MM.1S (cell line): ENCODE measurements around the gene ZNF398.

Source experiments
- DNase-seq: peaks from one replicate; pipeline ENCODE4 v3.0.0-alpha.2; 2015
- H2AFZ ChIP-seq: fragments of 300-600 bp; sonication (generic); 2 replicates; pipeline ENCODE4 v1.6.0; 2016; ENCODE audit warnings: antibody characterized with exemption, low read length
- H3F3A ChIP-seq: fragments of 300-600 bp; sonication (generic); 2 replicates; pipeline ENCODE4 v1.6.1; 2016; ENCODE audit warnings: mild to moderate bottlenecking, antibody characterized with exemption, low read length, moderate library complexity, mixed read lengths; ENCODE audit not compliant: insufficient read depth
- H3K27ac ChIP-seq: fragments of 300-600 bp; sonication (generic); 2 replicates; pipeline ENCODE4 v1.5.1; 2016; ENCODE audit warnings: mild to moderate bottlenecking, low read length
- H3K27me3 ChIP-seq: fragments of 300-600 bp; sonication (generic); replicated peaks from 2 replicates; pipeline ENCODE4 v1.6.0; 2016; ENCODE audit warnings: low read length; ENCODE audit not compliant: insufficient read depth
- H3K36me3 ChIP-seq: fragments of 300-600 bp; sonication (generic); replicated peaks from 2 replicates; pipeline ENCODE4 v1.6.1; 2016; ENCODE audit warnings: mild to moderate bottlenecking, low read length, mixed read lengths; ENCODE audit not compliant: insufficient read depth
- H3K4me1 ChIP-seq: fragments of 300-600 bp; sonication (generic); 2 replicates; pipeline ENCODE4 v1.6.1; 2016; ENCODE audit warnings: low read length, mixed read lengths
- H3K4me2 ChIP-seq: fragments of 300-600 bp; sonication (generic); 2 replicates; pipeline ENCODE4 v1.6.0; 2016; ENCODE audit warnings: low read depth, low read length
- H3K4me3 ChIP-seq: fragments of 300-600 bp; sonication (generic); 2 replicates; pipeline ENCODE4 v1.5.1; 2016; ENCODE audit warnings: low read length, mixed read lengths
- H3K79me2 ChIP-seq: fragments of 300-600 bp; sonication (generic); 2 replicates; pipeline ENCODE4 v1.6.1; 2016; ENCODE audit warnings: mixed run types, low read length, mixed read lengths
- H3K9ac ChIP-seq: fragments of 300-600 bp; sonication (generic); 2 replicates; pipeline ENCODE4 v1.6.1; 2016; ENCODE audit warnings: low read length, mixed read lengths
- H3K9me2 ChIP-seq: fragments of 300-600 bp; sonication (generic); replicated peaks from 2 replicates; pipeline ENCODE4 v1.6.1; 2016; ENCODE audit warnings: mild to moderate bottlenecking, low read length, mixed read lengths; ENCODE audit not compliant: insufficient read depth
- H3K9me3 ChIP-seq: fragments of 300-600 bp; sonication (generic); replicated peaks from 2 replicates; pipeline ENCODE4 v1.6.1; 2016; ENCODE audit warnings: mild to moderate bottlenecking, low read length, mixed read lengths; ENCODE audit not compliant: insufficient read depth
- H4K20me1 ChIP-seq: fragments of 300-600 bp; sonication (generic); 2 replicates; pipeline ENCODE4 v1.6.1; 2016; ENCODE audit warnings: mild to moderate bottlenecking, low read length, moderate library complexity, mixed read lengths; ENCODE audit not compliant: insufficient read depth
- EZH2 ChIP-seq: fragments of 300-600 bp; sonication (generic); optimal IDR thresholded peaks from 2 replicates; pipeline ENCODE3; 2017; ENCODE audit warnings: low read depth, mild to moderate bottlenecking, antibody characterized with exemption, low read length, mixed read lengths
- EZH2phosphoT487 ChIP-seq: fragments of 300-600 bp; sonication (generic); IDR thresholded peaks from 2 replicates; pipeline ENCODE4 v1.6.1; 2018; ENCODE audit warnings: antibody characterized with exemption, low read length
- TF ChIP-seq, protein P1 (sequence below): fragments of 300-600 bp; sonication (generic); IDR thresholded peaks from 2 replicates; pipeline ENCODE4 v1.5.1; 2016; ENCODE audit warnings: antibody characterized with exemption, low read length, mixed read lengths

The ZNF398 gene

DNA sequence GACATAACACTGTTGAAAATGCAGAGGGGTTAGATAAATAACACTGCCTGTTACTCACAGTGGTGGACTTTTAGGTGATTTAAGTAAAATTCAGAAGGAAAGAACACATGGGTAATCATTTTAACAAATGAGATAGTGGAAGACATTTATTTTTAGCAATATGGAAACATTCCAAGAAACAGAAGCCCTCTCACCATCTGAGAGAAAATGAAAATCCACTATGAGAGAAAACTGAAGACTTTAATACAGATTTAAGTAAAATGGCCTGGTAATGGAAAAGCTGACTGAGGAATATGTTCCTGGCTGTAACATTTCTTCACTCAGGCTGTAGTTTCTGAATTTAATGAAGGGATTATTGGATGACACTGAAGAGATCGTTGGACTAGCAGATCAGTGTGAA is 44.6 kb upstream of the ZNF398 start:
- no peaks in the 10 kb centered on the region for H4K20me1 ChIP-seq
- H3F3A ChIP-seq: no peaks in the 10 kb centered on the region
- H2AFZ ChIP-seq: no peak overlapping the region
- H3K36me3 ChIP-seq: no peaks in the 10 kb centered on the region
- H3K4me3 ChIP-seq: no peak overlapping the region
- H3K9ac ChIP-seq: no peak overlapping the region
- no peaks in the 10 kb centered on the region for H3K9me3 ChIP-seq
- TF ChIP-seq, protein P1, sequence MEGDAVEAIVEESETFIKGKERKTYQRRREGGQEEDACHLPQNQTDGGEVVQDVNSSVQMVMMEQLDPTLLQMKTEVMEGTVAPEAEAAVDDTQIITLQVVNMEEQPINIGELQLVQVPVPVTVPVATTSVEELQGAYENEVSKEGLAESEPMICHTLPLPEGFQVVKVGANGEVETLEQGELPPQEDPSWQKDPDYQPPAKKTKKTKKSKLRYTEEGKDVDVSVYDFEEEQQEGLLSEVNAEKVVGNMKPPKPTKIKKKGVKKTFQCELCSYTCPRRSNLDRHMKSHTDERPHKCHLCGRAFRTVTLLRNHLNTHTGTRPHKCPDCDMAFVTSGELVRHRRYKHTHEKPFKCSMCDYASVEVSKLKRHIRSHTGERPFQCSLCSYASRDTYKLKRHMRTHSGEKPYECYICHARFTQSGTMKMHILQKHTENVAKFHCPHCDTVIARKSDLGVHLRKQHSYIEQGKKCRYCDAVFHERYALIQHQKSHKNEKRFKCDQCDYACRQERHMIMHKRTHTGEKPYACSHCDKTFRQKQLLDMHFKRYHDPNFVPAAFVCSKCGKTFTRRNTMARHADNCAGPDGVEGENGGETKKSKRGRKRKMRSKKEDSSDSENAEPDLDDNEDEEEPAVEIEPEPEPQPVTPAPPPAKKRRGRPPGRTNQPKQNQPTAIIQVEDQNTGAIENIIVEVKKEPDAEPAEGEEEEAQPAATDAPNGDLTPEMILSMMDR: no peak
- TF ChIP-seq EZH2phosphoT487: no peak
- no peak for TF ChIP-seq EZH2
- H3K79me2 ChIP-seq: no peaks in the 10 kb centered on the region
- H3K4me2 ChIP-seq: no peak overlapping the region
- H3K27ac ChIP-seq: no peak overlapping the region
- DNase-seq: no peak
- no peaks in the 10 kb centered on the region for H3K27me3 ChIP-seq
- no peaks in the 10 kb centered on the region for H3K4me1 ChIP-seq
- no peaks in the 10 kb centered on the region for H3K9me2 ChIP-seq

DNA sequence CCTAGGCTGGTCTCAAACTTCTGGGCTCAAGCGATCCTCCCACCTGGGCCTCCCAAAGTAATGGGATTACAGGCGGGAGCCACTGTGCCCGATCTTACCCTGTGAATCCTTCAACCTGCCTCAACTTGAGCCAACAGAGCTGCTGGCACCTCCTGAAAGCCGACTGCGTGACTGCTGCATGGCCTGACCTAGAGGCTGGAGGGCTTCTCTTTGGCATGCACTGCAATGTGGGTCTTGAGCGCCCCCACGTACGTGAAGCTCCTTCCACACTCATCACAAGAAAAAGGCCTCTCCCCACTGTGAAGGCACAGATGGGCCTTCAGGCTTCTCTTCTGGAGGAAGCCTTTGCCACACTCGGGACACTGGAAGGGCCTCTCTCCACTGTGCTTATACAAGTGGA is 43.8 kb upstream of the ZNF398 start:
- no peaks in the 10 kb centered on the region for H3F3A ChIP-seq
- H3K9me2 ChIP-seq: no peaks in the 10 kb centered on the region
- no peak overlapping the region for H3K27ac ChIP-seq
- no peak overlapping the region for H3K9ac ChIP-seq
- no peak overlapping the region for H2AFZ ChIP-seq
- no peaks in the 10 kb centered on the region for H3K27me3 ChIP-seq
- no peaks in the 10 kb centered on the region for H4K20me1 ChIP-seq
- H3K4me1 ChIP-seq: no peaks in the 10 kb centered on the region
- DNase-seq: no peak
- no peak overlapping the region for H3K4me2 ChIP-seq
- H3K9me3 ChIP-seq: no peaks in the 10 kb centered on the region
- H3K4me3 ChIP-seq: no peak overlapping the region
- TF ChIP-seq, protein P1: no peak
- no peak for TF ChIP-seq EZH2
- no peak for TF ChIP-seq EZH2phosphoT487
- H3K36me3 ChIP-seq: no peaks in the 10 kb centered on the region
- no peaks in the 10 kb centered on the region for H3K79me2 ChIP-seq

DNA sequence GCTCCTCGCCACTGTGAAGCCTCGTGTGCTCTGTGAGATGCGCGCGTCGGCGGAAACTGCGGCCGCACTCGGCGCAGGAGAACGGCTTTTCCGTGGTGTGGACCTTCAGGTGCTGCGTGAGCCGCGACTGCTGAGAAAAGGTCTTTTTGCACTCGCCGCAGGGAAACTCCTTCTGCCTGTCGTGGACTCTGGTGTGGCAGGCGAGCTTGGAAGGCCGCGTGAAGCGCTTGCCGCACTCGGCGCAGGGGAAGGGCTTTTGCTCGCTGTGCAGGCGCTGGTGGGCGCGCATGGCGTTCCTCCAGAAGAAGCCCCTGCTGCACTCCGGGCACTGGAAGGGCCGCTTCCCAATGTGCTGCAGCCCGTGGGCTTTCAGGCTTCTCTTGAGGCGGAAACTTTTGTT is 43.0 kb upstream of the ZNF398 start:
- no peaks in the 10 kb centered on the region for H3K9me2 ChIP-seq
- no peak overlapping the region for H3K4me3 ChIP-seq
- no peak overlapping the region for H2AFZ ChIP-seq
- no peak for DNase-seq
- no peaks in the 10 kb centered on the region for H3K4me1 ChIP-seq
- H3K9ac ChIP-seq: no peak overlapping the region
- H3K27me3 ChIP-seq: no peaks in the 10 kb centered on the region
- H3K79me2 ChIP-seq: no peaks in the 10 kb centered on the region
- no peaks in the 10 kb centered on the region for H4K20me1 ChIP-seq
- H3F3A ChIP-seq: no peaks in the 10 kb centered on the region
- no peak overlapping the region for H3K4me2 ChIP-seq
- TF ChIP-seq EZH2phosphoT487: no peak
- TF ChIP-seq, protein P1: no peak
- no peak for TF ChIP-seq EZH2
- no peaks in the 10 kb centered on the region for H3K9me3 ChIP-seq
- no peaks in the 10 kb centered on the region for H3K36me3 ChIP-seq
- H3K27ac ChIP-seq: no peak overlapping the region
